Hepatocyte (in vitro differentiated cells): ENCODE measurements around the gene DLX5. TPM values are rescaled to one million over a fixed set of nuclear protein-coding genes. Genes with fewer than 3 reads are reported as not detected.

ENCODE experiments used
- DNase-seq: peaks from one replicate; pipeline ENCODE4 v3.0.0-alpha.2; 2016; ENCODE audit warnings: low spot score
- H2AFZ ChIP-seq: fragments of 200-600 bp; sonication (generic); 2 replicates; pipeline ENCODE4 v1.6.0; 2016; ENCODE audit warnings: antibody characterized with exemption, mild to moderate bottlenecking
- H3K27ac ChIP-seq: fragments of 200-600 bp; sonication (generic); 2 replicates; pipeline ENCODE4 v1.5.1; 2016; ENCODE audit warnings: mild to moderate bottlenecking
- H3K27me3 ChIP-seq: fragments of 200-600 bp; sonication (generic); 2 replicates; pipeline ENCODE4 v1.6.1; 2016
- H3K36me3 ChIP-seq: fragments of 200-600 bp; sonication (generic); replicated peaks from 2 replicates; pipeline ENCODE4 v1.5.1; 2016; ENCODE audit warnings: low read depth; ENCODE audit not compliant: insufficient read depth
- H3K4me1 ChIP-seq: fragments of 200-600 bp; sonication (generic); 2 replicates; pipeline ENCODE4 v1.5.1; 2016; ENCODE audit warnings: mild to moderate bottlenecking, moderate library complexity; ENCODE audit not compliant: insufficient read depth
- H3K4me2 ChIP-seq: fragments of 200-600 bp; sonication (generic); 2 replicates; pipeline ENCODE4 v1.6.0; 2016
- H3K4me3 ChIP-seq: fragments of 200-600 bp; sonication (generic); 2 replicates; pipeline ENCODE4 v1.5.1; 2016; ENCODE audit warnings: mild to moderate bottlenecking
- H3K79me2 ChIP-seq: fragments of 200-600 bp; sonication (generic); 2 replicates; pipeline ENCODE4 v1.6.0; 2017; ENCODE audit warnings: mild to moderate bottlenecking
- H3K9me2 ChIP-seq: fragments of 200-600 bp; sonication (generic); replicated peaks from 2 replicates; pipeline ENCODE4 v1.6.0; 2017; ENCODE audit warnings: mild to moderate bottlenecking; ENCODE audit not compliant: insufficient read depth
- H3K9me3 ChIP-seq: fragments of 200-600 bp; sonication (generic); 2 replicates; pipeline ENCODE4 v1.5.1; 2016; ENCODE audit warnings: low read depth, mild to moderate bottlenecking
- H4K20me1 ChIP-seq: fragments of 200-600 bp; sonication (generic); 2 replicates; pipeline ENCODE4 v1.6.0; 2016; ENCODE audit warnings: mild to moderate bottlenecking; ENCODE audit not compliant: insufficient read depth, poor library complexity, severe bottlenecking
- EZH2 ChIP-seq: fragments of 200-600 bp; sonication (generic); IDR thresholded peaks from 2 replicates; pipeline ENCODE4 v1.6.1; 2016; ENCODE audit warnings: antibody characterized with exemption, mild to moderate bottlenecking, borderline replicate concordance
- EZH2phosphoT487 ChIP-seq: fragments of 200-600 bp; sonication (generic); IDR thresholded peaks from one replicate; pipeline ENCODE4 v1.6.1; 2018; ENCODE audit warnings: antibody characterized with exemption, mild to moderate bottlenecking, low read depth, moderate library complexity; ENCODE audit not compliant: unreplicated experiment, severe bottlenecking
- WGBS: methylation state at CpG from one replicate; pipeline ENCODE4 v1.1.6; 2016; ENCODE audit warnings: low lambda C conversion rate; ENCODE audit errors: missing lambda C conversion rate; 5-methylcytosine and 5-hydroxymethylcytosine counted together
- polyA plus RNA-seq: library from polyadenylated mRNA; unstranded; fragments of >200 nt; fragmentation: Nextera tagmentation; extraction: Ambion mirVana; gene quantifications from 2 replicates; pipeline ENCODE4 v1.2.1, GENCODE V29; 2016
- total RNA-seq: library from RNA; depleted of rRNA; stranded (reverse); fragments of >200 nt; gene quantifications from 2 replicates; pipeline ENCODE4 v1.2.3, GENCODE V29; 2014
- TF ChIP-seq, protein P1 (sequence below): fragments of 200-600 bp; sonication (generic); IDR thresholded peaks from 2 replicates; pipeline ENCODE4 v1.5.1; 2016; ENCODE audit warnings: antibody characterized with exemption, mild to moderate bottlenecking; ENCODE audit not compliant: poor library complexity

The DLX5 gene
- total and polyA plus RNA-seq, 2 experiments from 2014 or later = 5.0 to 22.1 TPM

GRCh38 chr7:96989241-96989858 is 35.3 kb downstream of the DLX5 start:
- Histone ChIP-seq H3K4me2 (no peak overlapping the region), H3K9me3 (no peaks in the 10 kb centered on the region), H3K36me3 (no peaks in the 10 kb centered on the region), H3K4me3 (no peak overlapping the region), H3K79me2 (no peaks in the 10 kb centered on the region), H3K27ac (no peak overlapping the region), H3K9me2 (no peaks in the 10 kb centered on the region), H3K27me3 (peaks cover 90% of the 10 kb centered on the region), H2AFZ (no peak overlapping the region), H4K20me1 (no peaks in the 10 kb centered on the region), H3K4me1 (peaks cover 5% of the 10 kb centered on the region)
- no peak for DNase-seq
- TF ChIP-seq EZH2phosphoT487 = no peak
- TF ChIP-seq EZH2 = no peak
- TF ChIP-seq, protein P1, sequence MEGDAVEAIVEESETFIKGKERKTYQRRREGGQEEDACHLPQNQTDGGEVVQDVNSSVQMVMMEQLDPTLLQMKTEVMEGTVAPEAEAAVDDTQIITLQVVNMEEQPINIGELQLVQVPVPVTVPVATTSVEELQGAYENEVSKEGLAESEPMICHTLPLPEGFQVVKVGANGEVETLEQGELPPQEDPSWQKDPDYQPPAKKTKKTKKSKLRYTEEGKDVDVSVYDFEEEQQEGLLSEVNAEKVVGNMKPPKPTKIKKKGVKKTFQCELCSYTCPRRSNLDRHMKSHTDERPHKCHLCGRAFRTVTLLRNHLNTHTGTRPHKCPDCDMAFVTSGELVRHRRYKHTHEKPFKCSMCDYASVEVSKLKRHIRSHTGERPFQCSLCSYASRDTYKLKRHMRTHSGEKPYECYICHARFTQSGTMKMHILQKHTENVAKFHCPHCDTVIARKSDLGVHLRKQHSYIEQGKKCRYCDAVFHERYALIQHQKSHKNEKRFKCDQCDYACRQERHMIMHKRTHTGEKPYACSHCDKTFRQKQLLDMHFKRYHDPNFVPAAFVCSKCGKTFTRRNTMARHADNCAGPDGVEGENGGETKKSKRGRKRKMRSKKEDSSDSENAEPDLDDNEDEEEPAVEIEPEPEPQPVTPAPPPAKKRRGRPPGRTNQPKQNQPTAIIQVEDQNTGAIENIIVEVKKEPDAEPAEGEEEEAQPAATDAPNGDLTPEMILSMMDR = no peak
- WGBS = 25% methylated on average over 22 of the region's 22 CpGs

GRCh38 chr7:96987719-96988118 is 36.9 kb downstream of the DLX5 start:
- Histone ChIP-seq H4K20me1 (no peaks in the 10 kb centered on the region), H3K27me3 (peaks cover 77% of the 10 kb centered on the region), H3K27ac (no peak overlapping the region), H2AFZ (no peak overlapping the region), H3K9me3 (no peaks in the 10 kb centered on the region), H3K4me3 (no peak overlapping the region), H3K4me1 (peaks cover 5% of the 10 kb centered on the region), H3K79me2 (no peaks in the 10 kb centered on the region), H3K9me2 (no peaks in the 10 kb centered on the region), H3K4me2 (no peak overlapping the region), H3K36me3 (no peaks in the 10 kb centered on the region)
- no peak for TF ChIP-seq EZH2
- TF ChIP-seq EZH2phosphoT487 = no peak
- TF ChIP-seq, protein P1 = no peak
- no peak for DNase-seq

DNA sequence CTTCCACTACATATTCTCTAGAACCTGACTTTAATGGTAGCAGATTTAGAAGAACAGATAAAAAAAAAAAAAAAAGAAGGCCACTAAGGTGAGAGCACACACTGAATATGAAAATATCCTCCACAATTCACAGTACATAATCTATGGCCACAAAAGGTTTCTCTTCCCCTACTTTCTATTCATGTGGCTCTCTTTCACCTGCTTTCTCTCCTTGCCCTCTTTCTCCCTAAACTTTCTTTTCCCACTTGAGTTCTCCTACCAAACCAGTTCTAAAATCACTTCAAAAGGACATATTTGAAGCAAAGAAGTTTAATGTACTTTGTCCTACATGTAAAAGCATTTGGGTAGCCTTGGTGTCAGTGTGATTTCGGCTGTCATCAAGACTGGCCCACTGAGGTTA is 37.7 kb downstream of the DLX5 start:
- no peaks in the 10 kb centered on the region for H3K4me1 ChIP-seq
- H3K9me3 ChIP-seq = no peaks in the 10 kb centered on the region
- no peak overlapping the region for H3K4me3 ChIP-seq
- H3K36me3 ChIP-seq = no peaks in the 10 kb centered on the region
- H3K27me3 ChIP-seq = peaks cover 69% of the 10 kb centered on the region
- no peak for DNase-seq
- no peak overlapping the region for H3K4me2 ChIP-seq
- H3K9me2 ChIP-seq = no peaks in the 10 kb centered on the region
- no peak overlapping the region for H3K27ac ChIP-seq
- TF ChIP-seq EZH2phosphoT487 (no peak), EZH2 (no peak)
- TF ChIP-seq, protein P1 = no peak
- no peaks in the 10 kb centered on the region for H4K20me1 ChIP-seq
- no peak overlapping the region for H2AFZ ChIP-seq
- H3K79me2 ChIP-seq = no peaks in the 10 kb centered on the region
- 78% methylated on average over 1 of the region's 1 CpG for WGBS
